GM12872 (cell line): ENCODE data around the gene MYL9.

Experiments used
- CTCF ChIP-seq: IDR thresholded peaks from 3 replicates; pipeline ENCODE4 v1.5.1; 2011; ENCODE audit warnings: low read depth, mild to moderate bottlenecking, low read length, moderate library complexity; ENCODE audit not compliant: insufficient read depth

MYL9 gene

GRCh38 chr20:36548704-36549627 is 7.6 kb downstream of the MYL9 start:
- no peak for TF ChIP-seq CTCF

GRCh38 chr20:36549628-36549941 is 8.3 kb downstream of the MYL9 start:
- TF ChIP-seq CTCF: no peak

GRCh38 chr20:36549942-36550789 is 8.8 kb downstream of the MYL9 start:
- TF ChIP-seq CTCF: no peak

GRCh38 chr20:36550790-36551299 is 9.5 kb downstream of the MYL9 start:
- TF ChIP-seq CTCF: no peak

- TF ChIP-seq CTCF: no peak
Observed at GRCh38 chr20:36555248-36555647, 13.9 kb downstream of the MYL9 start.

GRCh38 chr20:36562724-36563123 is 21.4 kb downstream of the MYL9 start:
- TF ChIP-seq CTCF: no peak

GRCh38 chr20:36563374-36563773 is 22.1 kb downstream of the MYL9 start:
- TF ChIP-seq CTCF: no peak
